Smooth muscle cell (in vitro differentiated cells): ENCODE measurements around the gene RAD50. TPM values are rescaled to one million over a fixed set of nuclear protein-coding genes. Genes with fewer than 3 reads are reported as not detected.

ENCODE experiments used
- DNase-seq: peaks from one replicate; lab custom pipeline; 2025; ENCODE audit not compliant: unreplicated experiment; lab: John Stamatoyannopoulos, UW
- H2AFZ ChIP-seq: fragments of 200-600 bp; sonication (generic); 2 replicates; pipeline ENCODE4 v1.6.0; 2016; ENCODE audit warnings: antibody characterized with exemption, low read depth, mild to moderate bottlenecking
- H3F3A ChIP-seq: fragments of 200-600 bp; sonication (generic); 2 replicates; pipeline ENCODE4 v1.6.0; 2017; ENCODE audit warnings: antibody characterized with exemption, low read depth
- H3K27ac ChIP-seq: fragments of 200-600 bp; sonication (generic); 2 replicates; pipeline ENCODE4 v1.5.1; 2016; ENCODE audit warnings: low read depth, mild to moderate bottlenecking
- H3K27me3 ChIP-seq: fragments of 200-600 bp; sonication (generic); 2 replicates; pipeline ENCODE4 v1.6.1; 2016; ENCODE audit warnings: low read depth, mild to moderate bottlenecking
- H3K36me3 ChIP-seq: fragments of 200-600 bp; sonication (generic); 2 replicates; pipeline ENCODE4 v1.5.1; 2016; ENCODE audit warnings: low read depth
- H3K4me1 ChIP-seq: fragments of 200-600 bp; sonication (generic); 2 replicates; pipeline ENCODE4 v1.5.1; 2016; ENCODE audit warnings: low read depth
- H3K4me2 ChIP-seq: fragments of 200-600 bp; sonication (generic); 2 replicates; pipeline ENCODE4 v1.6.0; 2016; ENCODE audit warnings: mild to moderate bottlenecking
- H3K4me3 ChIP-seq: fragments of 200-600 bp; sonication (generic); 2 replicates; pipeline ENCODE4 v1.5.1; 2016; ENCODE audit warnings: mild to moderate bottlenecking
- H3K79me2 ChIP-seq: fragments of 200-600 bp; sonication (generic); 2 replicates; pipeline ENCODE4 v1.6.0; 2016; ENCODE audit warnings: low read depth, mild to moderate bottlenecking
- H3K9ac ChIP-seq: fragments of 200-600 bp; sonication (generic); 2 replicates; pipeline ENCODE4 v1.6.0; 2016; ENCODE audit warnings: low read depth
- H3K9me3 ChIP-seq: fragments of 200-600 bp; sonication (generic); replicated peaks from 2 replicates; pipeline ENCODE4 v1.5.1; 2016; ENCODE audit warnings: low read depth
- H4K20me1 ChIP-seq: fragments of 200-600 bp; sonication (generic); 2 replicates; pipeline ENCODE4 v1.6.0; 2016; ENCODE audit warnings: low read depth
- WGBS: methylation state at CpG from one replicate; pipeline ENCODE4 v1.1.7; 2016; ENCODE audit warnings: low lambda C conversion rate; 5-methylcytosine and 5-hydroxymethylcytosine counted together
- polyA plus RNA-seq: library from polyadenylated mRNA; unstranded; fragments of >200 nt; fragmentation: Nextera tagmentation; extraction: Ambion mirVana; gene quantifications from 2 replicates; pipeline ENCODE4 v1.2.1, GENCODE V29; 2016
- total RNA-seq: library from RNA; depleted of rRNA; stranded (reverse); fragments of >200 nt; gene quantifications from 2 replicates; pipeline ENCODE4 v1.2.3, GENCODE V29; 2014
- TF ChIP-seq, protein P1 (sequence below): fragments of 200-600 bp; sonication (generic); IDR thresholded peaks from 2 replicates; pipeline ENCODE4 v1.5.1; 2017; ENCODE audit warnings: borderline replicate concordance, mild to moderate bottlenecking, antibody characterized with exemption; ENCODE audit not compliant: insufficient read depth, poor library complexity, severe bottlenecking

Gene RAD50
- total and polyA plus RNA-seq, 2 experiments from 2014 or later: 19.9 to 28.8 TPM

DNA sequence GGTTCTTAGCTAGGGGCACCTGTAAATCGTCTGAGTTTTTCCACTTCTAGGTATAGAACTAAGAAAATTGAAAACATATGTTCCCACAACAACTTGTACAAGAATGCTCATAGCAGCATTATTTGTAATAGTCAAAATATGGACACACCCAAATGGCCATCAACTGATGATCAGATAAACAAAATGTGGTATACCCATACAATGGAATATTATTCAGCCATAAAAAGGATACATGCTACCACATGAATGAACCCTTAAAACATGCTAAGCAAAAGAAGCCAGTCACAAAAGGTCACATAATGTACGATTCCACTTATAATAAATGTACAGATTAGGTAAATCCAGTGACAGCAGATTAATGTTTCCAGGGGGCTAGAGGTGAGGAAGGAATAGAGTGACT lies 55.2 kb downstream of the RAD50 start:
- no peaks in the 10 kb centered on the region for H3K79me2 ChIP-seq
- DNase-seq: no peak
- no peaks in the 10 kb centered on the region for H4K20me1 ChIP-seq
- TF ChIP-seq, protein P1, sequence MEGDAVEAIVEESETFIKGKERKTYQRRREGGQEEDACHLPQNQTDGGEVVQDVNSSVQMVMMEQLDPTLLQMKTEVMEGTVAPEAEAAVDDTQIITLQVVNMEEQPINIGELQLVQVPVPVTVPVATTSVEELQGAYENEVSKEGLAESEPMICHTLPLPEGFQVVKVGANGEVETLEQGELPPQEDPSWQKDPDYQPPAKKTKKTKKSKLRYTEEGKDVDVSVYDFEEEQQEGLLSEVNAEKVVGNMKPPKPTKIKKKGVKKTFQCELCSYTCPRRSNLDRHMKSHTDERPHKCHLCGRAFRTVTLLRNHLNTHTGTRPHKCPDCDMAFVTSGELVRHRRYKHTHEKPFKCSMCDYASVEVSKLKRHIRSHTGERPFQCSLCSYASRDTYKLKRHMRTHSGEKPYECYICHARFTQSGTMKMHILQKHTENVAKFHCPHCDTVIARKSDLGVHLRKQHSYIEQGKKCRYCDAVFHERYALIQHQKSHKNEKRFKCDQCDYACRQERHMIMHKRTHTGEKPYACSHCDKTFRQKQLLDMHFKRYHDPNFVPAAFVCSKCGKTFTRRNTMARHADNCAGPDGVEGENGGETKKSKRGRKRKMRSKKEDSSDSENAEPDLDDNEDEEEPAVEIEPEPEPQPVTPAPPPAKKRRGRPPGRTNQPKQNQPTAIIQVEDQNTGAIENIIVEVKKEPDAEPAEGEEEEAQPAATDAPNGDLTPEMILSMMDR: no peak
- no peak overlapping the region for H2AFZ ChIP-seq
- peaks cover 23% of the 10 kb centered on the region for H3K36me3 ChIP-seq
- H3K4me1 ChIP-seq: no peaks in the 10 kb centered on the region
- no peak overlapping the region for H3K27ac ChIP-seq
- H3K9ac ChIP-seq: no peak overlapping the region
- H3F3A ChIP-seq: no peaks in the 10 kb centered on the region
- WGBS: 98% methylated on average over 2 of the region's 2 CpGs
- no peaks in the 10 kb centered on the region for H3K9me3 ChIP-seq
- H3K27me3 ChIP-seq: no peaks in the 10 kb centered on the region
- no peak overlapping the region for H3K4me2 ChIP-seq
- no peak overlapping the region for H3K4me3 ChIP-seq

- Histone ChIP-seq H3K27me3 (no peaks in the 10 kb centered on the region), H3K36me3 (peaks cover 24% of the 10 kb centered on the region), H4K20me1 (no peaks in the 10 kb centered on the region), H3K4me3 (no peak overlapping the region), H3K79me2 (no peaks in the 10 kb centered on the region), H3K9ac (no peak overlapping the region), H2AFZ (no peak overlapping the region), H3K4me2 (no peak overlapping the region), H3K4me1 (no peaks in the 10 kb centered on the region), H3K27ac (no peak overlapping the region), H3K9me3 (no peaks in the 10 kb centered on the region), H3F3A (no peaks in the 10 kb centered on the region)
- no peak for DNase-seq
- TF ChIP-seq, protein P1: no peak
- 91% methylated on average over 1 of the region's 1 CpG for WGBS
These were observed 56.1 kb downstream of the RAD50 start for GRCh38 chr5:132612846-132613245.

- Histone ChIP-seq H3K4me3 (no peak overlapping the region), H3K4me1 (no peaks in the 10 kb centered on the region), H3K9ac (no peak overlapping the region), H3K36me3 (peaks cover 3% of the 10 kb centered on the region), H3K27ac (no peak overlapping the region), H3F3A (no peaks in the 10 kb centered on the region), H3K9me3 (no peaks in the 10 kb centered on the region), H2AFZ (no peak overlapping the region), H4K20me1 (no peaks in the 10 kb centered on the region), H3K27me3 (no peaks in the 10 kb centered on the region), H3K79me2 (no peaks in the 10 kb centered on the region), H3K4me2 (no peak overlapping the region)
- TF ChIP-seq, protein P1: no peak
- DNase-seq: no peak
These were observed 64.9 kb downstream of the RAD50 start for GRCh38 chr5:132621699-132622098.

DNA sequence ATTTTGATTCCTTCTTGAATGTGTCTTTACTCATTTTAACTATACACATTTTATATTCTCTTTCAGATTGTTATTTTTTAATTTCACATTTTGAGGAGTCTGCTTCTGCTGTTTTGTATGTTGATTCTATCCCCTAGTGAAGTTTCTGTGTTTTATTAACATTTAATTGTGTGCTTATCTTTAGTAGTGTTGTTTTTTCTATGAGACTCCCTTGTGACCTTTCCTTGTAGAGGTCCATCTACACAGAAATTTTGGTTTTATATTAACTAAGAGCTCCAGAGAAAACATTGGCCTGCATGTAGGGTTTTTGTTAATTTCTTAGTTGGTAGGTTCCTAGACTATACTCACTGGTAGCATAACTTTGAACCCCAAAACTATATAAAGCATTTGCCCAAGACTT lies 65.8 kb downstream of the RAD50 start:
- no peak for DNase-seq
- no peak overlapping the region for H3K4me2 ChIP-seq
- H3K9me3 ChIP-seq: no peaks in the 10 kb centered on the region
- H2AFZ ChIP-seq: no peak overlapping the region
- no peaks in the 10 kb centered on the region for H3K4me1 ChIP-seq
- H4K20me1 ChIP-seq: no peaks in the 10 kb centered on the region
- no peaks in the 10 kb centered on the region for H3K79me2 ChIP-seq
- TF ChIP-seq, protein P1: no peak
- H3K27ac ChIP-seq: no peak overlapping the region
- no peaks in the 10 kb centered on the region for H3F3A ChIP-seq
- no peak overlapping the region for H3K4me3 ChIP-seq
- no peaks in the 10 kb centered on the region for H3K27me3 ChIP-seq
- H3K9ac ChIP-seq: no peak overlapping the region
- peaks cover 3% of the 10 kb centered on the region for H3K36me3 ChIP-seq
